HG02981 (cell line): ENCODE data around the gene GPAT3.
"Not testable (repeated sequence)": the region's sequence is repeated elsewhere in the genome, so short reads cannot be mapped to it uniquely, and the experiment has no call there.

Experiments used
- ATAC-seq: cut with Tn5 transposase; IDR thresholded peaks from one replicate; pipeline ENCODE4 v1.9.1; 2021; ENCODE audit warnings: mild to moderate bottlenecking, moderate library complexity; ENCODE audit not compliant: unreplicated experiment

Gene GPAT3

DNA sequence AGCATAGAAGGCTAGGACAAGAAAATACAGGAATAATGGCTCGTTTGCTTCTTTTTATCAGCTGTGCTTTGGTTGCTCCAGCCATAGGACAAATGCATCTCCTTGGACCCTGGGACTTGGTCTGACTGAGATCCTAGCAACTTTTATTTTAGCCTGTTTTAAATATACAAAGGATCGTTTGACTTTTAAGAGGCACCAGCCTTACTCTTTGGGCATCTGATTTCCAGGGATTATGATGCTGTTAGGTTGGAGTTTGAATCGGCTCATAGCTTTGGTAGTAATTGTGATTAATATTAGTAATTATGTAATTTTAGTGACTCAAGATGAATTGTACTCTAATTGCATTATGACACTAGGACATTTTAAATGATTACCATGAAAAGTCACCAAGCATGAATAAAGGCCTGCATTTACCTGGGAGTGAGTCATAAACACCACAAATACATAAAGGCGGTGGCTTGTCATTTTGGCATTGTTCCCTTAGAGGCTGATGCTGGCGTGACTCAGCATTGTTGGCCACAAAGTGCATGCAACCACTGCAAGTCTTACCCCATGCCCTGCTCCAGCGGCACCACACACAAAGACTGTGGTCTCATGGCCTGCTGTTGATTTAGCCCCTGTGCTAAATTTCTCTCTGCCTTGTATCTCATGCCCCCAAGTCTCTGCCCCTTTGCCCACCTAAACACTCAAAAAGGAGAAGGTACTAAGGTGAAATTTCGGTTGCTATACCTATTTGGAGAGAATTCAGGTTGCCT lies 12.4 kb downstream of the GPAT3 start:
- ATAC-seq, result peak; percentile 97

- no peak for ATAC-seq
Observed at GRCh38 chr4:83552083-83552482, 16.2 kb downstream of the GPAT3 start.

DNA sequence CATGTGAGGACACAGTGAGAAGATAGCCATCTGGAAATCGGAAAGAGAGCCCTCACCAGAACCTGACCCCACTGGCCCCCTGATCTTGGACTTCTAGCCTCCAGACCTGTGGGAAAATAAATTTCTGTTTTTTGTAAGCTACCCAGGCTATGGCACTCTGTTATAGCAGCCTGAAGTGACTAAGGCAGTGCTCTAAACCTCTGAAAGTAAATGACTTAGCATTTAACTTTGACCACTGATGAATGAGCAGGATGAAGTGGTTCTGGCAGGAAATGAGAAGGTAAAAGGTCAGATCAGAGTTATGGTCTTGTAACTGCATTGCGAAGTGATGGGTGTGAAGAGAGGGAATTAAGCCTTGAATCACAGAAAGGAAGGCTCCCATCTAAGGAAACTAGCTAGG lies 17.0 kb downstream of the GPAT3 start:
- ATAC-seq, result peak; percentile 58

- no peak for ATAC-seq
Observed at GRCh38 chr4:83556006-83556707, 20.2 kb downstream of the GPAT3 start.

GRCh38 chr4:83556816-83557215 lies 20.9 kb downstream of the GPAT3 start:
- no peak for ATAC-seq

- ATAC-seq, result no peak
Observed at GRCh38 chr4:83558059-83558653, 22.2 kb downstream of the GPAT3 start.

- ATAC-seq, result no peak
Observed at GRCh38 chr4:83558680-83559079, 22.8 kb downstream of the GPAT3 start.

- ATAC-seq, result no peak
Observed at GRCh38 chr4:83560523-83560922, 24.6 kb downstream of the GPAT3 start.

GRCh38 chr4:83561381-83561780 lies 25.5 kb downstream of the GPAT3 start:
- no peak for ATAC-seq

DNA sequence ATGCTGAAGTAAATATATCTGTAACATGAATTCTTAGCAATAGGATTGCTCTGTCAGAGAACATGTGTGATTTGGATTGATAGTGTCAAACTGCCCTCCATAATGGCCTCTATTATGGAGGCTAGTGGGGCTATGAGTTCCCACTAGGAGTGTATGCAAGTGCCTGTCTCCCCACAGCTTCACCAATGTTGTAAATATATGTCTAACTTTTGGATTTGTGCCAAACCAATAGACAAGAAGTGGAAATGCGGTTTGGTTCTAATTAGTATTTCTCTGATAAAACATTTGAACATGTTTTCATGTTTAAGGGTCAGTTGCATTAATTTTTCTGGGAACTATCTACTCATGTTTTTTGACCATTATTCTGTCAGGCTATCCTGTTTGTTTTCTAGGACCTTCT lies 28.1 kb downstream of the GPAT3 start:
- no peak for ATAC-seq

GRCh38 chr4:83568062-83568461 lies 32.2 kb downstream of the GPAT3 start:
- ATAC-seq, result no peak

- ATAC-seq, result no peak
Observed at GRCh38 chr4:83569429-83569828, 33.5 kb downstream of the GPAT3 start.

GRCh38 chr4:83569987-83570386 lies 34.1 kb downstream of the GPAT3 start:
- peak; percentile 89 for ATAC-seq

GRCh38 chr4:83572848-83573247 lies 36.9 kb downstream of the GPAT3 start:
- ATAC-seq, result no peak

- no peak for ATAC-seq
Observed at GRCh38 chr4:83574247-83574646, 38.3 kb downstream of the GPAT3 start.

DNA sequence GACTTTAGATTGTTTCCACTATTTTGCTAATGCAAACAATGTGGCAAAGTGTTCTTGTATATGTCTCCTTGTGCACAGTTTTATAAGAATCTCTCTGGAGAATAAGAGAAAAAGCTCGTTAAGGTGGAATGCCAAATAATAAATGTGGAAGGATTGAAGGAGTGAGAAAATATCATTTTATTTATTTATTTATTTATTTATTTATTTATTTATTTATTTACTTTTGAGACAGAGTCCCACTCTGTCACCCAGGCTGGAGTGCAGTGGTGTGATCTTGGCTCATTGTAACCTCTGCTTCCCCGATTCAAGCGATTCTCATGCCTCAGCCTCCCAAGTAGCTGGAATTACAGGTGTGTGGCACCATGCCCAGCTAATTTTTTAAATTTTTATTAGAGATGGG lies 40.3 kb downstream of the GPAT3 start:
- ATAC-seq, result not testable (repeated sequence)

- ATAC-seq, result peak; percentile 69
Observed at GRCh38 chr4:83581411-83582288, 45.7 kb downstream of the GPAT3 start.

DNA sequence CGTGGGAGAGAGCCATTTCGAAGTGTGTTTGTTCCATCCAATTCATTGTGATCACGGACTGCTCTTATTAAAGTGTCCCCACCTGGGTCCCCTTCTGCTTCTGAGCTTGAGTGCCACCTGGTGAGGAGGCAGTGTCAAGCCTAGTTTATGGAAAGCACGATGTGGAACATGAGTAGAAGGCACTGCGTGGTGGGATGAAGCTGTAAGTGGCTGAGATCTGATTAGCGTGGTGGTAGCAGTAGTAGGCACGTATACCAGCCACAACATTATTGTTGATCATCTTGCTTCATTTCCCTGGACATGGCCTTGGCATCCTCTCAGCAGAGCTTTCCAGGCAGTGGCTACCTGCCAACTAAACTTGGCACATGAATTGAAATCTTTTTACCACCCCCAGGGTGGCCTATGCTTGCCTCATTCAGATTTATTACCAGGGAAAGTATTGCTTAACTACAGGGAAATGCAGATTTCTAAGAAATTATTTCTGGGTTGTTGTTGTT lies 46.4 kb downstream of the GPAT3 start:
- ATAC-seq, result no peak

DNA sequence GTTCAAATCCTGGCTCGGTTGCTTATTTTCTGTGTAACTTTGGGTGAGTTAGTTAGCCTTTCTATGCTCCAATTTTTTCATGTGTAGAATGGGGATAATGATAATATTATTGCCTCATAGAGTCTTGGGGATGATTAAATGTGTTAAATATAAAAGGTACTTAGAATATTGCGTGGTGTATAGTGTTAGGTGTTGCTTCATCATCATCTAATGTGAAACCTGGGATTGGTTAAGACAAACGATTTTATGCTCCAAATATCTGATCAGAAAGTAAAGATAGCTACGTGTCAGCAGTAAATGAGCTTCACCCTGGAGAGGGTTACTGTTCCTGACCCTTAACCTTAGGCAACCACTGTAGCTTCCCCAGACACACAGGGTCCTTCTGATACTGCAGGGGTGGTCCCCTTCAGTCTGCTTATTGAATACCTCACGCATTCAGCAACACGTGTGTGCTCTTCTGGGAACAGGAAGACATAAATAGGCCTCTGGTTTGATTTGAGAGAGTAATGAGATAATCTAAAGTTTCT lies 50.1 kb downstream of the GPAT3 start:
- no peak for ATAC-seq

DNA sequence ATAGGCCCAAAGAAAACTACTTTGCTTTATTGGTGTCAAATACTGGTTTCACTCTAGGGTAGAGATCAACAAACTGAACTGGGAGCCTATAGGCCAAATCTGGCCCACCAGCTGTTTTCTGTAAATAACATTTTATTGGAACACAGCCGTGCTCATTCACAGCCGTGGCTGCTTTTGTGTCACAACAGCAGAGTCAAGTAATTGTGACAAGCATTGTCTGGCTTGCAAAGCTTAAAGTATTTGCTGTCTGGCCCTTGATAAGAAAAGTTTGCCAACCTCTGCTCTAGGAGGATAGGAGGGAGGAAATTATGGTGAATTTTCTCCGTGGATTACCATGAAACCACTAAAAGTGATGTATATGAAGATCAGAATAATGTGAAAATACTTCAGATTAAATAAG lies 53.4 kb downstream of the GPAT3 start:
- no peak for ATAC-seq

GRCh38 chr4:83591056-83591455 lies 55.1 kb downstream of the GPAT3 start:
- ATAC-seq, result no peak
